HS-5 (cell line): ENCODE measurements around the gene HMGB1.

Source experiments
- DNase-seq: peaks from one replicate; pipeline ENCODE4 v3.0.0-alpha.2; 2012; ENCODE audit warnings: low read depth

The HMGB1 gene

GRCh38 chr13:30429721-30430694 lies 35.7 kb downstream of the HMGB1 start:
- DNase-seq, result peak; percentile 56

GRCh38 chr13:30429235-30429634 lies 36.5 kb downstream of the HMGB1 start:
- no peak for DNase-seq

GRCh38 chr13:30423891-30424290 lies 41.8 kb downstream of the HMGB1 start:
- no peak for DNase-seq

- DNase-seq, result no peak
Observed at GRCh38 chr13:30422054-30422839, 43.5 kb downstream of the HMGB1 start, which contains the start of gene UBE2L5. Gene UBE2L5 (plus strand): TSS chr13:30422493. CDS start chr13:30427991, 5,498 bp downstream.

GRCh38 chr13:30421093-30422053 lies 44.4 kb downstream of the HMGB1 start:
- no peak for DNase-seq

- DNase-seq, result no peak
Observed at GRCh38 chr13:30418717-30419459, 46.8 kb downstream of the HMGB1 start.

- no peak for DNase-seq
Observed at GRCh38 chr13:30418075-30418716, 47.5 kb downstream of the HMGB1 start.

GRCh38 chr13:30416471-30416870 lies 49.3 kb downstream of the HMGB1 start:
- no peak for DNase-seq

GRCh38 chr13:30415430-30416030 lies 50.2 kb downstream of the HMGB1 start:
- no peak for DNase-seq

GRCh38 chr13:30413842-30414241 lies 51.9 kb downstream of the HMGB1 start:
- DNase-seq, result no peak

- no peak for DNase-seq
Observed at GRCh38 chr13:30412346-30412745, 53.4 kb downstream of the HMGB1 start.

- no peak for DNase-seq
Observed at GRCh38 chr13:30410705-30411125, 55.0 kb downstream of the HMGB1 start.

GRCh38 chr13:30409886-30410704 lies 55.6 kb downstream of the HMGB1 start:
- no peak for DNase-seq

GRCh38 chr13:30408319-30409101 lies 57.2 kb downstream of the HMGB1 start:
- DNase-seq, result no peak

GRCh38 chr13:30406779-30407416 lies 58.8 kb downstream of the HMGB1 start:
- no peak for DNase-seq
